GM12878 (cell line): ENCODE data around the gene TMIGD3. TPM values are rescaled to one million over a fixed set of nuclear protein-coding genes. Genes with fewer than 3 reads are reported as not detected.

Experiments used
- ATAC-seq: fragments of 200-7000 bp; cut with Tn5 transposase; 3 replicates; pipeline ENCODE4 v1.9.1; 2020; ENCODE audit warnings: mild to moderate bottlenecking, moderate library complexity
- BruUV-seq: library from RNA; stranded (reverse); fragments of 400-500 nt; replicated peaks from 2 replicates; lab custom pipeline; 2021; lab: Mats Ljungman, UMichigan
- CTCF ChIA-PET: fragments of 300-600 bp; sonication (Branson Sonifier 250); formaldehyde crosslinking; extraction: SDS; loops from one replicate; lab custom pipeline; 2021; ENCODE audit warnings: inconsistent platforms; lab: Yijun Ruan, JAX
- POLR2A ChIA-PET: fragments of 350-600 bp; formaldehyde crosslinking; extraction: SDS; loops from one replicate; lab custom pipeline; 2021; ENCODE audit warnings: inconsistent platforms; lab: Charles Lee
- RAD21 ChIA-PET: fragments of 300-600 bp; sonication (Branson Sonifier 250); formaldehyde crosslinking; loops from one replicate; lab custom pipeline; 2023; ENCODE audit warnings: antibody characterized with exemption; ENCODE audit not compliant: unreplicated experiment; lab: Charles Lee
- SMC1A ChIA-PET: fragments of 300-600 bp; sonication (Branson Sonifier 250); formaldehyde crosslinking; loops from one replicate; lab custom pipeline; 2023; ENCODE audit not compliant: unreplicated experiment, uncharacterized antibody; lab: Charles Lee
- DNase-seq: peaks from one replicate; pipeline ENCODE4 v3.0.0-alpha.2; 2011; ENCODE audit warnings: low read depth, low spot score
- FAIRE-seq: peaks from 3 replicates; lab custom pipeline; 2011; peaks lifted over from hg19 to GRCh38; lab: Jason Lieb, UNC
- H2AFZ ChIP-seq: 2 replicates; pipeline ENCODE4 v1.6.0; 2011; ENCODE audit warnings: low read depth, low read length, control low read depth; ENCODE audit not compliant: control insufficient read depth
- H3K27ac ChIP-seq: 2 replicates; pipeline ENCODE4 v1.5.1; 2011; ENCODE audit warnings: control low read depth; ENCODE audit not compliant: control insufficient read depth, insufficient read depth
- H3K27me3 ChIP-seq, 2 experiments: replicated peaks in 1 of 2; 2 replicates each; pipeline versions ENCODE4 v1.6.0 to v1.6.1; 2011; ENCODE audit warnings: low read length in 1 of 2; ENCODE audit not compliant: control insufficient read depth in 2 of 2, insufficient read depth in 2 of 2
- H3K36me3 ChIP-seq, 2 experiments: 2 replicates each; pipeline ENCODE4 v1.5.1; 2011; ENCODE audit warnings: low read length in 1 of 2; ENCODE audit not compliant: control insufficient read depth in 2 of 2, insufficient read depth in 2 of 2
- H3K4me1 ChIP-seq: 2 replicates; pipeline ENCODE4 v1.6.1; 2011; ENCODE audit warnings: mild to moderate bottlenecking, low read length, moderate library complexity, mixed read lengths; ENCODE audit not compliant: control insufficient read depth, insufficient read depth
- H3K4me2 ChIP-seq: 2 replicates; pipeline ENCODE4 v1.6.0; 2011; ENCODE audit warnings: control low read depth; ENCODE audit not compliant: control insufficient read depth, insufficient read depth
- H3K4me3 ChIP-seq: fragments of 200-600 bp; sonication (generic); 2 replicates; pipeline ENCODE4 v1.5.1; 2016
- H3K79me2 ChIP-seq: 2 replicates; pipeline ENCODE4 v1.6.0; 2011; ENCODE audit warnings: low read length; ENCODE audit not compliant: control insufficient read depth, insufficient read depth
- H3K9ac ChIP-seq: 2 replicates; pipeline ENCODE4 v1.8.0; 2011; ENCODE audit warnings: low read length, control low read depth, mixed read lengths; ENCODE audit not compliant: control insufficient read depth, insufficient read depth
- H3K9me3 ChIP-seq: replicated peaks from 3 replicates; pipeline ENCODE4 v1.5.1; 2011; ENCODE audit warnings: mild to moderate bottlenecking, low read length; ENCODE audit not compliant: control insufficient read depth, insufficient read depth
- H4K20me1 ChIP-seq: 2 replicates; pipeline ENCODE4 v1.6.0; 2011; ENCODE audit not compliant: control insufficient read depth, insufficient read depth
- ATF2 ChIP-seq: IDR thresholded peaks from 2 replicates; pipeline ENCODE4 v1.6.1; 2012; ENCODE audit warnings: low read length, inconsistent platforms
- BCL11A ChIP-seq: IDR thresholded peaks from 2 replicates; pipeline ENCODE4 v1.6.1; 2011; ENCODE audit warnings: low read depth, low read length
- CBFB ChIP-seq: IDR thresholded peaks from 2 replicates; pipeline ENCODE4 v1.6.1; 2016; ENCODE audit warnings: antibody characterized with exemption, low read depth
- CREM ChIP-seq: IDR thresholded peaks from 2 replicates; pipeline ENCODE4 v1.6.1; 2014; ENCODE audit warnings: antibody characterized with exemption, low read depth
- CTCF ChIP-seq, 3 experiments: IDR thresholded peaks in 2 of 3; conservative IDR thresholded peaks in 1 of 3; 2 replicates each; pipeline ENCODE4 v1.5.1; 2011; ENCODE audit warnings: low read depth in 3 of 3, low read length in 3 of 3, mild to moderate bottlenecking in 3 of 3, control low read depth in 2 of 3, moderate library complexity in 2 of 3, inconsistent platforms in 1 of 3, mixed read lengths in 1 of 3; ENCODE audit not compliant: control insufficient read depth in 2 of 3, insufficient read depth in 1 of 3; ENCODE audit errors: extremely low read depth in 1 of 3
- IKZF2 ChIP-seq, 2 experiments: fragments of 450-650 bp; IDR thresholded peaks; 2 replicates each; pipeline ENCODE4 v1.6.1; 2017; ENCODE audit warnings: mild to moderate bottlenecking in 2 of 2, moderate library complexity in 2 of 2
- JUNB ChIP-seq: IDR thresholded peaks from 2 replicates; pipeline ENCODE4 v1.6.1; 2016; ENCODE audit warnings: antibody characterized with exemption, mild to moderate bottlenecking
- KAT2A ChIP-seq: conservative IDR thresholded peaks from 2 replicates; pipeline ENCODE4 v1.6.1; 2011; ENCODE audit warnings: low read depth, low read length; ENCODE audit not compliant: control insufficient read depth
- MEF2A ChIP-seq: IDR thresholded peaks from 2 replicates; pipeline ENCODE4 v1.6.1; 2011; ENCODE audit warnings: low read depth, mild to moderate bottlenecking, low read length, moderate library complexity; ENCODE audit not compliant: insufficient read depth
- MTA3 ChIP-seq: IDR thresholded peaks from 2 replicates; pipeline ENCODE4 v1.6.1; 2012; ENCODE audit warnings: low read length, inconsistent platforms, borderline replicate concordance
- NBN ChIP-seq: fragments of 450-650 bp; IDR thresholded peaks from 2 replicates; pipeline ENCODE4 v1.6.1; 2016
- NKRF ChIP-seq: fragments of 450-650 bp; conservative IDR thresholded peaks from 2 replicates; pipeline ENCODE4 v1.6.1; 2017; ENCODE audit warnings: mild to moderate bottlenecking, moderate library complexity
- PKNOX1 ChIP-seq: fragments of 450-650 bp; IDR thresholded peaks from 2 replicates; pipeline ENCODE4 v1.6.1; 2016; ENCODE audit warnings: mild to moderate bottlenecking
- PML ChIP-seq: IDR thresholded peaks from 2 replicates; pipeline ENCODE4 v1.6.1; 2012; ENCODE audit warnings: low read length, inconsistent platforms
- RB1 ChIP-seq: fragments of 450-650 bp; formaldehyde crosslinking; IDR thresholded peaks from 2 replicates; pipeline ENCODE4 v1.6.1; 2017; ENCODE audit warnings: mild to moderate bottlenecking, borderline replicate concordance
- SPI1 ChIP-seq: IDR thresholded peaks from 2 replicates; pipeline ENCODE4 v1.6.1; 2011; ENCODE audit warnings: low read depth, mild to moderate bottlenecking, low read length, moderate library complexity, borderline replicate concordance; ENCODE audit not compliant: insufficient read depth
- ZNF207 ChIP-seq: fragments of 450-650 bp; IDR thresholded peaks from 2 replicates; pipeline ENCODE4 v1.6.1; 2014; ENCODE audit warnings: antibody characterized with exemption, mild to moderate bottlenecking, borderline replicate concordance
- ZNF384 ChIP-seq: IDR thresholded peaks from 2 replicates; pipeline ENCODE4 v1.6.1; 2012; ENCODE audit warnings: low read depth, mild to moderate bottlenecking, low read length, improper control_type of control experiment, borderline replicate concordance
- ZNF622 ChIP-seq: fragments of 450-650 bp; IDR thresholded peaks from 2 replicates; pipeline ENCODE4 v1.6.1; 2017; ENCODE audit warnings: mild to moderate bottlenecking, inconsistent platforms
- WGBS: methylation state at CpG from one replicate; pipeline ENCODE4 v1.1.6; 2016; ENCODE audit warnings: low lambda C conversion rate; ENCODE audit not compliant: insufficient replicate concordance, insufficient coverage; ENCODE audit errors: missing lambda C conversion rate; 5-methylcytosine and 5-hydroxymethylcytosine counted together
- in situ Hi-C: fragments of 300-500 bp; cut with MboI; formaldehyde crosslinking; loops from 9 replicates; pipeline ENCODE4 v1.14.3; 2018; ENCODE audit warnings: mixed read lengths
- intact Hi-C: fragments of 100-400 bp; cut with micrococcal nuclease; formaldehyde crosslinking; loops from one replicate; pipeline ENCODE4 v1.14.2; 2022; ENCODE audit not compliant: unreplicated experiment
- polyA plus RNA-seq, 11 experiments: library from polyadenylated mRNA; depleted of rRNA in 4 of 11; unstranded in 6 of 11; stranded (reverse) in 5 of 11; fragments of >200 nt; fragmentation: Nextera tagmentation in 4 of 11; fragmentation: Illumina TruSeq in 1 of 11; extraction: Ambion mirVana in 4 of 11; extraction: Trizol in 1 of 11; gene quantifications; 1 replicate in 1 of 11; 2 replicates in 10 of 11; pipeline versions ENCODE4 v1.2.1 to v1.2.3, GENCODE V29; 2011 to 2016; ENCODE audit warnings: inconsistent platforms in 2 of 11, missing spikeins in 2 of 11, low read depth in 1 of 11
- total RNA-seq, 4 experiments: library from RNA; depleted of rRNA in 3 of 4; stranded (reverse); fragments of >200 nt in 3 of 4; fragmentation: Illumina TruSeq in 1 of 4; extraction: Trizol in 1 of 4; gene quantifications; 2 replicates each; pipeline versions ENCODE4 v1.2.1 to v1.2.3, GENCODE V29; 2013 to 2021

Gene TMIGD3
- total and polyA plus RNA-seq, 10 of the 15 experiments (the other 5 are each of a cell fraction or from before 2014, with no cell fraction given), result 0.17 TPM; not detected in 9

- ATAC-seq, result peak; percentile 93
- H4K20me1 ChIP-seq, result no peaks in the 10 kb centered on the region
- peak; percentile 77 for DNase-seq
- no peak overlapping the region for H2AFZ ChIP-seq
- ChIA-PET RAD21 (interaction anchor here (1.3 kb wide), 1 partner anchor 37 kb away, joined by 6 read pairs; no protein-coding TSS in a partner anchor), CTCF (interaction anchor here (0.6 to 1.4 kb wide), 7 partner anchors 10 to 1840 kb away, joined by 3 to 4 read pairs (median 3); no protein-coding TSS in a partner anchor), SMC1A (interaction anchor here (0.6 to 1.6 kb wide), 6 partner anchors 18 to 286 kb away, joined by 3 to 4 read pairs (median 3); partner anchors contain the start of gene WDR77), POLR2A (interaction anchor here (0.7 to 1.1 kb wide), 4 partner anchors 11 to 1193 kb away, joined by 3 to 4 read pairs (median 3); no protein-coding TSS in a partner anchor)
- no peak overlapping the region for H3K9ac ChIP-seq
- H3K4me3 ChIP-seq, result no peak overlapping the region
- H3K4me1 ChIP-seq, result peaks cover 21% of the 10 kb centered on the region
- no TSS peak for BruUV-seq
- FAIRE-seq, result no peak
- H3K79me2 ChIP-seq, result no peaks in the 10 kb centered on the region
- 17% methylated on average over 3 of the region's 3 CpGs for WGBS
- 0 out of 4 replicates have a peak, but pooled peaks cover 0 to 8% of the 10 kb centered on the region in 2 experiments for H3K36me3 ChIP-seq
- in situ Hi-C loops, result no loop called here
- intact Hi-C loops, result loop anchor here (10.0 kb wide), 2 partner anchors 56 to 246 kb away; partner anchors contain the start of gene CHI3L2
- no peak overlapping the region for H3K27ac ChIP-seq
- no peaks in the 10 kb centered on the region for H3K27me3 ChIP-seq
- peak overlapping the region; percentile 40; the same call in 1 of the 2 replicates for H3K4me2 ChIP-seq
- H3K9me3 ChIP-seq, result no peaks in the 10 kb centered on the region; the same call in 2 of the 3 replicates
- peak; percentile 65; the same call in 1 of the 2 replicates for TF ChIP-seq ZNF384
- TF ChIP-seq CBFB, result no peak
- no peak for TF ChIP-seq RB1
- TF ChIP-seq ZNF207, result no peak
- no peak for TF ChIP-seq BCL11A
- no peak for TF ChIP-seq MTA3
- TF ChIP-seq NBN, result 0 out of 2 replicates have a peak, but pooled peaks have one; percentile 32
- TF ChIP-seq IKZF2 (IDR thresholded peaks at IDR 0.05), result peak in 1 of 2 experiments; percentile 32; a peak in 2 of 4 replicates
- TF ChIP-seq KAT2A, result no peak
- TF ChIP-seq JUNB, result no peak
- no peak for TF ChIP-seq CTCF (IDR thresholded peaks at IDR 0.05 in 2 of 3, conservative IDR thresholded peaks at IDR 0.05 in 1 of 3; ENCODE audit: control insufficient read depth in 2 of 3, extremely low read depth in 1 of 3, insufficient read depth in 1 of 3, low read depth in 3 of 3, low read length in 3 of 3)
- TF ChIP-seq ZNF622, result no peak
- TF ChIP-seq ATF2, result no peak
- peak; percentile 24; the same call in 1 of the 2 replicates for TF ChIP-seq SPI1
- no peak for TF ChIP-seq NKRF
- no peak for TF ChIP-seq PML
- TF ChIP-seq MEF2A, result no peak
- TF ChIP-seq CREM, result no peak
- peak; percentile 52 for TF ChIP-seq PKNOX1
Observed at GRCh38 chr1:111471012-111471411, 32.4 kb downstream of the TMIGD3 start.
